Ascending aorta (tissue), 2 donors: ENCODE measurements around the gene ZMYND12. TPM values are rescaled to one million over a fixed set of nuclear protein-coding genes. Genes with fewer than 3 reads are reported as not detected.
"Not testable (repeated sequence)": the region's sequence is repeated elsewhere in the genome, so short reads cannot be mapped to it uniquely, and the experiment has no call there.

Source experiments
- DNase-seq, 2 donors: peaks; one replicate each; pipeline ENCODE4 v3.0.0-alpha.2; 2019; ENCODE audit warnings: low spot score in 2 of 2
- H3K27ac ChIP-seq, 2 donors: fragments of 200-600 bp; sonication (generic); one replicate each; pipeline ENCODE4 v1.5.1; 2016 to 2017; ENCODE audit warnings: mild to moderate bottlenecking in 1 of 2
- H3K27me3 ChIP-seq: fragments of 200-600 bp; sonication (generic); one replicate; pipeline ENCODE4 v1.5.1; 2017
- H3K36me3 ChIP-seq, 2 donors: fragments of 200-600 bp; sonication (generic); one replicate each; pipeline ENCODE4 v1.5.1; 2016
- H3K4me1 ChIP-seq, 2 donors: fragments of 200-600 bp; sonication (generic); one replicate each; pipeline ENCODE4 v1.5.1; 2016 to 2017; ENCODE audit warnings: mild to moderate bottlenecking in 1 of 2
- H3K4me3 ChIP-seq, 2 donors: fragments of 200-600 bp; sonication (generic); one replicate each; pipeline ENCODE4 v1.5.1; 2016 to 2017; ENCODE audit warnings: mild to moderate bottlenecking in 1 of 2
- H3K9me3 ChIP-seq, 2 donors: fragments of 200-600 bp; sonication (generic); one replicate each; pipeline ENCODE4 v1.5.1; 2016
- CTCF ChIP-seq, 3 experiments: fragments of 200-600 bp in 2 of 3; fragments of 450-650 bp in 1 of 3; sonication (generic) in 2 of 3; IDR thresholded peaks; one replicate each; pipeline ENCODE4 v1.5.1; 2016 to 2019; ENCODE audit warnings: antibody characterized with exemption in 3 of 3, mild to moderate bottlenecking in 1 of 3, moderate library complexity in 1 of 3
- intact Hi-C: fragments of 100-400 bp; cut with DNase I; formaldehyde crosslinking; loops from one replicate; pipeline ENCODE4 v1.15.1; 2023
- total RNA-seq: library from RNA; depleted of rRNA; stranded (reverse); fragments of >200 nt; gene quantifications from one replicate; pipeline ENCODE4 v1.1.0, GENCODE V29; 2016

The ZMYND12 gene
- total RNA-seq, 1 donor from 2014 or later = not detected

- Histone ChIP-seq H3K27ac (no peak overlapping the region), H3K36me3 (peaks cover 6 to 21% of the 10 kb centered on the region in 2 donors), H3K9me3 (no peaks in the 10 kb centered on the region), H3K4me1 (no peaks in the 10 kb centered on the region), H3K27me3 (no peaks in the 10 kb centered on the region), H3K4me3 (no peak overlapping the region)
- no peak for DNase-seq
- TF ChIP-seq CTCF (IDR thresholded peaks at IDR 0.05) = no peak
- intact Hi-C loops = no loop called here
These were observed 26.9 kb upstream of the ZMYND12 start for GRCh38 chr1:42482635-42483153.

- intact Hi-C loops = no loop called here
- Histone ChIP-seq H3K36me3 (peaks cover 6 to 21% of the 10 kb centered on the region in 2 donors), H3K27ac (no peak overlapping the region)
These were observed 25.1 kb upstream of the ZMYND12 start for GRCh38 chr1:42480921-42481320.

GRCh38 chr1:42479621-42480020 is 23.8 kb upstream of the ZMYND12 start:
- no peaks in the 10 kb centered on the region for H3K4me1 ChIP-seq
- no peaks in the 10 kb centered on the region for H3K9me3 ChIP-seq
- H3K36me3 ChIP-seq = peaks cover 6 to 21% of the 10 kb centered on the region in 2 donors
- TF ChIP-seq CTCF (IDR thresholded peaks at IDR 0.05) = no peak
- H3K4me3 ChIP-seq = no peak overlapping the region
- H3K27me3 ChIP-seq = no peaks in the 10 kb centered on the region
- no peak for DNase-seq
- no peak overlapping the region for H3K27ac ChIP-seq
- intact Hi-C loops = no loop called here

More at GRCh38 chr1:42480921-42481320, 25.1 kb upstream of the ZMYND12 start:
- no peak for DNase-seq
- no peaks in the 10 kb centered on the region for H3K27me3 ChIP-seq
- H3K4me1 ChIP-seq = no peaks in the 10 kb centered on the region
- H3K4me3 ChIP-seq = no peak overlapping the region
- no peaks in the 10 kb centered on the region for H3K9me3 ChIP-seq
- TF ChIP-seq CTCF (IDR thresholded peaks at IDR 0.05) = no peak

DNA sequence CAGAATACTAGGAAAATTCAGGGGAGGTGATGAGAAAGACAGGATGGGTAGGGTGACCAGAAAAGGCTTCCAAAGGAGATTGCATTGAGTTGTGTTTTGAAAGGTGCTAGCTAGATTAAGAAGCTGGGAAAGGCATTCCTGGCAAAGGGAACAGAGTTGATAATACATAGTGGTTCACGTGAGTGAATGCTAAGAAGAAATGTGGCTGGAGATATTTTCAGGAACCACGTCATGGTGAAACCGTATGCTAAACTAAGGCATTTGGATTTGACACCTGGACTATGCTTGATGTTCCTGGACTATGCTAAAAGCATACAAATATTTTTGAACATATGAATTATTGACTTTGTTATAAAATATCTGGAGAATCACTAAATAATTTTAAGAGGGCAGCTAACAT is 22.0 kb upstream of the ZMYND12 start:
- no peak overlapping the region for H3K27ac ChIP-seq
- H3K4me1 ChIP-seq = no peaks in the 10 kb centered on the region
- no peak overlapping the region for H3K4me3 ChIP-seq
- no peak for TF ChIP-seq CTCF (IDR thresholded peaks at IDR 0.05)
- no peak for DNase-seq
- no peaks in the 10 kb centered on the region for H3K9me3 ChIP-seq
- no peaks in the 10 kb centered on the region for H3K27me3 ChIP-seq
- intact Hi-C loops = no loop called here
- H3K36me3 ChIP-seq = peaks cover 6 to 19% of the 10 kb centered on the region in 2 donors

- H3K4me1 ChIP-seq, H3K4me3 ChIP-seq, intact Hi-C loops, H3K27ac ChIP-seq, DNase-seq, H3K9me3 ChIP-seq, H3K27me3 ChIP-seq: not testable (repeated sequence)
- H3K36me3 ChIP-seq = peaks cover 6 to 15% of the 10 kb centered on the region in 2 donors
These were observed 21.5 kb upstream of the ZMYND12 start for GRCh38 chr1:42477354-42477753.

DNA sequence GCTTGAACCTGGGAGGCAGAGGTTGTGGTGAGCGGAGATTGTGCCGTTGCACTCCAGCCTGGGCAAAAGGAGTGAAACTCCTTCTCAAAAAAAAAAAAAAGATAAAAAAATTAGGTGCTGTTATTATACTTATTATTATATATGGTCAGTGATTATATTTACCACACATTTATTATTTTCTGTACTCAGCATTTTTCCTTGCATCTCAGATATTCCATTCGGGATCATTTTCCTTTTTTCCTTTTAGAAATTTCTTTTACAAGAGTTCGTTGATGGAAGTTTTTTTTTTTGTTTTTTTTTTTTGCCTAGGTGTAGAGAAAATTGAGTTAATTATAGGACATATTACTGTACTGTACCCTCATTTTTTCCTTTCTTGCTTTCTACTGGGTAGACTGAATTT is 20.8 kb upstream of the ZMYND12 start:
- no peak for DNase-seq

More for the DNA sequence above, 20.8 kb upstream of the ZMYND12 start:
- intact Hi-C loops = no loop called here
- Histone ChIP-seq H3K9me3 (no peaks in the 10 kb centered on the region), H3K4me1 (no peaks in the 10 kb centered on the region), H3K27ac (no peak overlapping the region), H3K4me3 (no peak overlapping the region), H3K36me3 (peaks cover 6 to 11% of the 10 kb centered on the region in 2 donors), H3K27me3 (no peaks in the 10 kb centered on the region)
- TF ChIP-seq CTCF (IDR thresholded peaks at IDR 0.05) = no peak
